Activated T-cell treated with anti-CD3 and anti-CD28 coated beads for 4 hours (primary cell): Measurements from ENCODE around the gene OGFOD3.

Experiments
- DNase-seq: peaks from one replicate; pipeline ENCODE4 v3.0.0-alpha.2; 2020

Gene OGFOD3

GRCh38 chr17:82446124-82446523, 27.7 kb upstream of the OGFOD3 start:
- no peak for DNase-seq

- no peak for DNase-seq
These were observed 27.2 kb upstream of the OGFOD3 start for GRCh38 chr17:82445542-82445941.

GRCh38 chr17:82444941-82445521, 26.6 kb upstream of the OGFOD3 start:
- DNase-seq, result no peak

- no peak for DNase-seq
These were observed 26.0 kb upstream of the OGFOD3 start for GRCh38 chr17:82444284-82444893.

- DNase-seq, result no peak
These were observed 25.3 kb upstream of the OGFOD3 start for GRCh38 chr17:82443465-82444283.

- no peak for DNase-seq
These were observed 24.5 kb upstream of the OGFOD3 start for GRCh38 chr17:82442643-82443464.

GRCh38 chr17:82441691-82442487, 23.5 kb upstream of the OGFOD3 start:
- DNase-seq, result no peak

- no peak for DNase-seq
These were observed 22.7 kb upstream of the OGFOD3 start for GRCh38 chr17:82440991-82441627.

- no peak for DNase-seq
These were observed 22.1 kb upstream of the OGFOD3 start for GRCh38 chr17:82440469-82440981.

- no peak for DNase-seq
These were observed 21.5 kb upstream of the OGFOD3 start for GRCh38 chr17:82439829-82440365.

- DNase-seq, result no peak
These were observed 20.9 kb upstream of the OGFOD3 start for GRCh38 chr17:82439194-82439828.

- DNase-seq, result no peak
These were observed 20.2 kb upstream of the OGFOD3 start for GRCh38 chr17:82438401-82439193.

GRCh38 chr17:82437325-82437668, 18.9 kb upstream of the OGFOD3 start:
- DNase-seq, result no peak

- no peak for DNase-seq
These were observed 18.4 kb upstream of the OGFOD3 start for GRCh38 chr17:82436601-82437324.

GRCh38 chr17:82435601-82436583, 17.5 kb upstream of the OGFOD3 start:
- DNase-seq, result no peak

GRCh38 chr17:82435103-82435502, 16.7 kb upstream of the OGFOD3 start:
- DNase-seq, result no peak

GRCh38 chr17:82434216-82434565, 15.8 kb upstream of the OGFOD3 start:
- no peak for DNase-seq

GRCh38 chr17:82433560-82434215, 15.3 kb upstream of the OGFOD3 start:
- no peak for DNase-seq
